Hepatocyte (in vitro differentiated cells): ENCODE results near the gene SBNO2. TPM values are rescaled to one million over a fixed set of nuclear protein-coding genes. Genes with fewer than 3 reads are reported as not detected.

ENCODE experiments used
- DNase-seq: peaks from one replicate; pipeline ENCODE4 v3.0.0-alpha.2; 2016; ENCODE audit warnings: low spot score
- H2AFZ ChIP-seq: fragments of 200-600 bp; sonication (generic); 2 replicates; pipeline ENCODE4 v1.6.0; 2016; ENCODE audit warnings: antibody characterized with exemption, mild to moderate bottlenecking
- H3K27ac ChIP-seq: fragments of 200-600 bp; sonication (generic); 2 replicates; pipeline ENCODE4 v1.5.1; 2016; ENCODE audit warnings: mild to moderate bottlenecking
- H3K27me3 ChIP-seq: fragments of 200-600 bp; sonication (generic); 2 replicates; pipeline ENCODE4 v1.6.1; 2016
- H3K36me3 ChIP-seq: fragments of 200-600 bp; sonication (generic); replicated peaks from 2 replicates; pipeline ENCODE4 v1.5.1; 2016; ENCODE audit warnings: low read depth; ENCODE audit not compliant: insufficient read depth
- H3K4me1 ChIP-seq: fragments of 200-600 bp; sonication (generic); 2 replicates; pipeline ENCODE4 v1.5.1; 2016; ENCODE audit warnings: mild to moderate bottlenecking, moderate library complexity; ENCODE audit not compliant: insufficient read depth
- H3K4me2 ChIP-seq: fragments of 200-600 bp; sonication (generic); 2 replicates; pipeline ENCODE4 v1.6.0; 2016
- H3K4me3 ChIP-seq: fragments of 200-600 bp; sonication (generic); 2 replicates; pipeline ENCODE4 v1.5.1; 2016; ENCODE audit warnings: mild to moderate bottlenecking
- H3K79me2 ChIP-seq: fragments of 200-600 bp; sonication (generic); 2 replicates; pipeline ENCODE4 v1.6.0; 2017; ENCODE audit warnings: mild to moderate bottlenecking
- H3K9me2 ChIP-seq: fragments of 200-600 bp; sonication (generic); replicated peaks from 2 replicates; pipeline ENCODE4 v1.6.0; 2017; ENCODE audit warnings: mild to moderate bottlenecking; ENCODE audit not compliant: insufficient read depth
- H3K9me3 ChIP-seq: fragments of 200-600 bp; sonication (generic); 2 replicates; pipeline ENCODE4 v1.5.1; 2016; ENCODE audit warnings: low read depth, mild to moderate bottlenecking
- H4K20me1 ChIP-seq: fragments of 200-600 bp; sonication (generic); 2 replicates; pipeline ENCODE4 v1.6.0; 2016; ENCODE audit warnings: mild to moderate bottlenecking; ENCODE audit not compliant: insufficient read depth, poor library complexity, severe bottlenecking
- CTCF ChIP-seq: fragments of 200-600 bp; sonication (generic); IDR thresholded peaks from 2 replicates; pipeline ENCODE4 v1.5.1; 2016; ENCODE audit warnings: antibody characterized with exemption, mild to moderate bottlenecking; ENCODE audit not compliant: poor library complexity
- EZH2 ChIP-seq: fragments of 200-600 bp; sonication (generic); IDR thresholded peaks from 2 replicates; pipeline ENCODE4 v1.6.1; 2016; ENCODE audit warnings: antibody characterized with exemption, mild to moderate bottlenecking, borderline replicate concordance
- EZH2phosphoT487 ChIP-seq: fragments of 200-600 bp; sonication (generic); IDR thresholded peaks from one replicate; pipeline ENCODE4 v1.6.1; 2018; ENCODE audit warnings: antibody characterized with exemption, mild to moderate bottlenecking, low read depth, moderate library complexity; ENCODE audit not compliant: unreplicated experiment, severe bottlenecking
- WGBS: methylation state at CpG from one replicate; pipeline ENCODE4 v1.1.6; 2016; ENCODE audit warnings: low lambda C conversion rate; ENCODE audit errors: missing lambda C conversion rate; 5-methylcytosine and 5-hydroxymethylcytosine counted together
- polyA plus RNA-seq: library from polyadenylated mRNA; unstranded; fragments of >200 nt; fragmentation: Nextera tagmentation; extraction: Ambion mirVana; gene quantifications from 2 replicates; pipeline ENCODE4 v1.2.1, GENCODE V29; 2016
- total RNA-seq: library from RNA; depleted of rRNA; stranded (reverse); fragments of >200 nt; gene quantifications from 2 replicates; pipeline ENCODE4 v1.2.3, GENCODE V29; 2014

The SBNO2 gene
- total and polyA plus RNA-seq, 2 experiments from 2014 or later, result 12.7 to 15.6 TPM

- no peak for TF ChIP-seq CTCF
- no peak for TF ChIP-seq EZH2phosphoT487
- TF ChIP-seq EZH2, result no peak
- H3K79me2 ChIP-seq, result peaks cover 70% of the 10 kb centered on the region
- H3K4me2 ChIP-seq, result peak overlapping the region; percentile 99
- no peak for DNase-seq
- H3K9me3 ChIP-seq, result no peaks in the 10 kb centered on the region
- no peaks in the 10 kb centered on the region for H3K36me3 ChIP-seq
- peak overlapping the region; percentile 91 for H3K27ac ChIP-seq
- H2AFZ ChIP-seq, result no peak overlapping the region
- no peaks in the 10 kb centered on the region for H3K27me3 ChIP-seq
- H3K4me3 ChIP-seq, result no peak overlapping the region
- H4K20me1 ChIP-seq, result peaks cover 5% of the 10 kb centered on the region
- H3K4me1 ChIP-seq, result peaks cover 19% of the 10 kb centered on the region
- WGBS, result 51% methylated on average over 11 of the region's 15 CpGs
- no peaks in the 10 kb centered on the region for H3K9me2 ChIP-seq
These were observed 2.2 kb downstream of the SBNO2 start for GRCh38 chr19:1171755-1172352.

GRCh38 chr19:1170938-1171754, 2.9 kb downstream of the SBNO2 start:
- peaks cover 5% of the 10 kb centered on the region for H4K20me1 ChIP-seq
- H2AFZ ChIP-seq, result no peak overlapping the region
- no peak for TF ChIP-seq CTCF
- no peak for TF ChIP-seq EZH2
- no peak for TF ChIP-seq EZH2phosphoT487
- H3K4me3 ChIP-seq, result no peak overlapping the region
- H3K4me2 ChIP-seq, result peak overlapping the region; percentile 99
- H3K4me1 ChIP-seq, result peaks cover 19% of the 10 kb centered on the region
- no peaks in the 10 kb centered on the region for H3K27me3 ChIP-seq
- 90% methylated on average over 34 of the region's 38 CpGs for WGBS
- H3K27ac ChIP-seq, result peak overlapping the region; percentile 91
- H3K9me2 ChIP-seq, result no peaks in the 10 kb centered on the region
- no peaks in the 10 kb centered on the region for H3K9me3 ChIP-seq
- DNase-seq, result no peak
- peaks cover 75% of the 10 kb centered on the region for H3K79me2 ChIP-seq
- no peaks in the 10 kb centered on the region for H3K36me3 ChIP-seq

GRCh38 chr19:1169921-1170885, 3.9 kb downstream of the SBNO2 start:
- TF ChIP-seq EZH2, result no peak
- TF ChIP-seq EZH2phosphoT487, result no peak
- no peak for TF ChIP-seq CTCF
- DNase-seq, result no peak
- Histone ChIP-seq H3K27ac (no peak overlapping the region), H3K9me3 (no peaks in the 10 kb centered on the region), H2AFZ (no peak overlapping the region), H3K4me1 (peaks cover 19% of the 10 kb centered on the region), H3K4me3 (no peak overlapping the region), H3K9me2 (no peaks in the 10 kb centered on the region), H3K27me3 (no peaks in the 10 kb centered on the region), H3K79me2 (peaks cover 79% of the 10 kb centered on the region), H3K4me2 (peak overlapping the region; percentile 99), H3K36me3 (no peaks in the 10 kb centered on the region), H4K20me1 (peaks cover 5% of the 10 kb centered on the region)
- 91% methylated on average over 51 of the region's 52 CpGs for WGBS
